HG02885 (cell line): ENCODE data around the gene KMT5B.

Source experiments
- ATAC-seq: cut with Tn5 transposase; IDR thresholded peaks from one replicate; pipeline ENCODE4 v1.9.1; 2021; ENCODE audit warnings: mild to moderate bottlenecking; ENCODE audit not compliant: unreplicated experiment, poor library complexity

The KMT5B gene

DNA sequence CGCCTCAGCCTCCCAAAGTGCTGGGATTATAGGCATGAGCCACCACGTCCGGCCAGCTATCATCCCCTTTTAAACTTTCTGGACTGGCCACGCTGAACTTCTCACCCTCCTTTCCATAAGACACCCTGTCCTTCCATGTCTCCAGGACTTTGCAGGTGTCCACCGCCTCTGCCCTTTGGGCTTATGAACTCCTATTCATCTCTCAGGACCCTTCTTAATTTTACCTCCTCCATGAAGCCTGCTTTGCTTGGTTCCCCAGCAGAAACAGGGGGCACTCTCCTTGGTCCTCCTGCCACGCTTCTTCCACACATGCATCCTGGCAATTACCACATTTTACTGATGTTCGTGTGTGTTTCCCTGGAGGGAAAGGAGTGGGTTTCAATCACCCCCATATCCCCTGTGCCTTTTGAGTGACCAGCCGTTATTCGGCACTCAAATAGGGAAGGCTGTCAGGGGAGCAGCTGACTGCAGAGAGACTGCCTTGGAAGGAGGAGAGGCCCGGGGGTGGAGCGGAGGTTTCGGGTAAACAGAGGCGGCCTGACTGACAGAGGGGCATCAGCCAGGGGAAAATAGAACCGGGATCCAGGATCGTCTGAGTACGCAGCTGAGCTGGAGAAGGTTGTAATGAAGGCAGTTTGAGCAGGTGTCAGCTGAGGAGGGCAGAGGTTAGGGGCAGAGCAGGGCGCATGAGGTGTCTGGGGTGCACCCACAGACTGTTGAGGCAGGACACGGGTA lies 64.9 kb downstream of the KMT5B start:
- ATAC-seq: no peak

DNA sequence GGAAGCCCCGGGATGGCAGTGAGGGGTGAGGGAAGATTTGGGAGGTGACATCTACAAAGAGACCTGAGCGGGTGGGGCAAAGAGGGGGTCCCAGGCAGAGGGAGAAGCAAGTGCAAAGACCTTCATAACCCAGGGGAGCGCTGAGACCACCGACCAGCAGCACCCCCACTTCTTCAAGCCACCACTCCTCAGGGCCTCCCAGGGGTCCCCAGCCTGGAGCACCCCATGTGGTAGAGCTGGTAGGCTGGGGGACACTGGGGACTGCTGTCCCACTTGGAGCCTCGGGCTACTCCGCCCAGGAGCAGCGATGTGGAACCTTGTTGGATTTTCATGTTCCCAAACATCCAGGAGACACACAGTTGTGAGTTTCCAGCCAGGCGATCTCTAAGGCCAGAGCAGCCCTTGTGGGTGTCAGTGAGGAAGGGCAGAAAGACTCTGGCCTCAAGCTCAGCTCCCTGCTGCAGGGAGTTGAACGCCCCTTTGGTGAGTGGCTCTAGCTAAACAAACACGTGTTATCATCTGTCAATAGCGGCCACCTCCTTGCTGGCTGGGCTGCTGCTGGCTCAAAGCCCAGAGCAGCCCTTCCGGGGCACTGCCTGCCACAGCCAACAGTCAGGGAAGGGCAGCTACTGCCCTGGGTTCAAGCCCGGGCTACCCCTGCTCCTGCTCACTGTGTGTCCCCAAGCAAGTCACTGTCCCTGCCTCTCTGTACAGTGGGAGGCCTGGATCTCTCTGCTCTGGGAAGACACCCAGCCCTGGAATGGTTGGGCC lies 66.2 kb downstream of the KMT5B start:
- no peak for ATAC-seq

GRCh38 chr11:68146010-68146540 lies 67.0 kb downstream of the KMT5B start:
- no peak for ATAC-seq

GRCh38 chr11:68145120-68145866 lies 67.8 kb downstream of the KMT5B start:
- ATAC-seq: no peak

DNA sequence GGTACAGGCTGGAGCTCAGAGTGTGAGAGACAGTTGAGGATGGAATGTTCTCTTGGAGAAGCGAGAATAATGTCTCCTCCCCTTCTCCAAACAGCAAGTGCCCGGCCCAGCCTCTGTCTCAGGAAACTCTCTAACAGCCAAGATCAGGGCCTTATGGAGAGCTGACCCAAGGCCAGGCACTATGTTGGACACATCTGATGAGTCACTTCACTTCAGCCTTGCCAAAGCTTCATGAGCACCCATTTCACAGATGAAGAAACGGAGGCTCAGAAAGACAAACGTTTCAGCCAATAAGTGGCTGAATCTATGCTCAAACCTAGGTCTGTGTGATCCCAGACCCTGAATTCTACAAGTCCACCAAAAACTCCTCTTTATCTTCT lies 69.8 kb downstream of the KMT5B start:
- no peak for ATAC-seq

GRCh38 chr11:68142441-68143309 lies 70.4 kb downstream of the KMT5B start:
- no peak for ATAC-seq

GRCh38 chr11:68142028-68142412 lies 71.1 kb downstream of the KMT5B start:
- ATAC-seq: no peak

- ATAC-seq: no peak
Observed at GRCh38 chr11:68141246-68142027, 71.7 kb downstream of the KMT5B start.

- no peak for ATAC-seq
Observed at GRCh38 chr11:68140496-68141245, 72.4 kb downstream of the KMT5B start.

DNA sequence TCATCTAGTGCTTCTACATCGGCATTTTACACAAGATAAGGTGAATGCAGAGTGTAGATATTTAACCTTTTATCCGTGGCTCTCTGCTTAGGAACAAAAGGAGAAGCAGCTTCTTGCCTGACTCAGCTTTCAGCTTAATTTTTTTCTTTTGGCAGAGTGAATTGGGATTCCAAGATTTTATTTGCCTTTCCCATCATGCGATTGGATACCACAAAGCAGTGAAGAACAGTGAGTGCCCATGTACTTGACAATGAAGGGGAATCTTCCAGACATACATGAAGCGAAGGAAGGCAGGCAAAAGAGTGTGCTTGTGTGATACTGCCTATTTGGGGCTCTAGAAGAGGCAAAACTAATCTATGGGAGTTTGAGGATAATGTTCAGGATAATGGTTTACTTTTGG lies 74.9 kb downstream of the KMT5B start:
- ATAC-seq: no peak

- no peak for ATAC-seq
Observed at GRCh38 chr11:68137833-68138232, 75.3 kb downstream of the KMT5B start.

- no peak for ATAC-seq
Observed at GRCh38 chr11:68136866-68137265, 76.2 kb downstream of the KMT5B start.

DNA sequence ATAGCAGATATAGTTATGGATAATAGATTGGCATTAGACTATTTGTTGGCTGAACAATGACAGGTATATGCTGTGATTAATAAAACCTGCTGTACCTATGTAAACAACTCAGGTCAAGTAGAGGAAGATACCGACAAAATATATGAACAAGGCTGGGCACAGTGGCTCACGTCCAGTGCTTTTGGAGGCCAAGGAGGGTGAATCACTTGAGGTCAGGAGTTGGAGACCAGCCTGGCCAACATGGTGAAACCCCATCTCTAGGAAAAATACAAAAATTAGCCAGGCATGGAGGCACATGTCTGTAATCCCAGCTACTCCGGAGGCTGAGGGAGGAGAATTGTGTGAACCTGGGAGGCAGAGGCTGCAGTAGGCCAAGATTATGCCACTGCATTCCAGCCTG lies 77.9 kb downstream of the KMT5B start:
- ATAC-seq: no peak

- no peak for ATAC-seq
Observed at GRCh38 chr11:68133761-68134160, 79.3 kb downstream of the KMT5B start.

DNA sequence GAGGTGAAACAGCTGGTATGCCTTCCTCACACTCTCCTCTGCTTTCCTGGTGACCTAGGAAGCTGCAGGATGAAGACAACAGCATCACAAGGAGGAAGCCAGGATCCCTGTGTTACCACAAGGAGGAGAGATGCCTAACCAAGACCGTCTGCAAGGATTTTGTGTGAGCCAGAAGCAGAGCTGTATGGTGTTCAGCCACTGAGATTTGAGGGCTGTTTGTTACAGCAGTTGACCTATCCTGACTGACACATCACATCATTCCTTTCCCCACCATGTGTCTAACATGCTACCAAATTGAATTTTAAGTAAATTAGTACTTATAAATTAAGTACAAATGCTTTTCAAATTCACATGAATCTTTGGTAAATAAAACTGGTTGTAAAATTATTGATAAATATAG lies 83.0 kb downstream of the KMT5B start:
- ATAC-seq: no peak

- ATAC-seq: no peak
Observed at GRCh38 chr11:68128682-68129327, 84.3 kb downstream of the KMT5B start.

DNA sequence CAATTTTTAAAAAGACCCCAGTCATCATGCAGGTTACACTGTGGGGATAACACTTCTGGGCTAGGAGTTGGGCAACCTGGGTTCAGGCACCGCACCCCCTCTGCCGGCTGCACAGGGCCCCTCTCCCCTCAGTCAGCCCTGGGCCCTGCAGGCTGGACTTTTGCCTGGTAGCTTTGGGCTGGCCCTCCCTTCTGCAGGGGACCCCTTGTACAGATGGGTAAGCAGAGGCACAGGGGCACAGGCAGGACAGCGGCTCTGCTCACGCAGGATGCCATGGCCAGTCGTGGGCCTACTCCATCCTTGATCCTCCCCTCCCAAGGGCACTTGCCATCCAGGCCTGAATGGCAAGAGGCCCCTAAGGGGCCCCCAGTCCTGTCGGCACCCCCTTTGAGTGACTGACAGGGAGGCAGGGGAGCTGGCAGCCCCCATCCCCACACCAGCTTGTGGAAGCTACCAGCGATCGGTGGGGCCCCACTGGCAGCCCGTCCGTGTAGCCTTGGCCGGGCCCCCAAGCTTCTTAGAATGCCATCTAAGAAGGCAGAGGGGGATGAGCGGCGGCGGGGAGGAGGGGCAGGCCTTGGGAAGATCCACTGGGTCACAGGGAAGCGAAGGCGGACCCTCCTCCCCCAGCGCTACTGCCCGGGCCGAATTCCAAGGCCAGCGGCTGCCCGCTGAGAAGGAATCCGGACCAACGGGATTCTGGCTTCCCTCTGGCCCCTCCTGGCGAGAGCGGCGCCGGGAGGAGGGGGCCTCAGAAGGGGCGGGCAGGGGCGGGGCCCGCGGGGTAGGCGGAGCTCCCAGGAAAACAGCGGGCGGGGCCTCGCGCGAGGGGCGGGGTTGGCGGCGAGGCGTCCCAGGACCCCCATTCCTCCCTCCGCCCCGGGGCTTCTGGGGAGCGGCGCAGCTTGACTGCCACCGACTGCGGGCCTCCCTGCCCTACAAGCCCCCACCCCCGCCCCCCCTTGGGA lies 85.1 kb downstream of the KMT5B start:
- no peak for ATAC-seq
